ENCODE results near the gene DYRK4.

- TF ChIP-seq CTCF (IDR thresholded peaks at IDR 0.05) (no peak), POLR2A (IDR thresholded peaks at IDR 0.05) (no peak)
Measured at GRCh38 chr12:4584281-4584680, 22.3 kb downstream of the DYRK4 start.

Data from body of pancreas (tissue), 4 donors.